Daoy (cell line): ENCODE results near the gene KCNK5. TPM values are rescaled to one million over a fixed set of nuclear protein-coding genes. Genes with fewer than 3 reads are reported as not detected.
A peak's percentile ranks its signal among the peaks of the same experiment; 100 is the strongest.

Source experiments
- DNase-seq: peaks from one replicate; pipeline ENCODE4 v3.0.0-alpha.2; 2015; ENCODE audit warnings: low read depth
- total RNA-seq: library from RNA; depleted of rRNA; stranded (reverse); fragments of >200 nt; shearing (Covaris generic); gene quantifications from 2 replicates; pipeline ENCODE4 v1.2.3, GENCODE V29; 2014

KCNK5 gene
- total RNA-seq, 1 experiment from 2014 or later, result 7.1 TPM

DNA sequence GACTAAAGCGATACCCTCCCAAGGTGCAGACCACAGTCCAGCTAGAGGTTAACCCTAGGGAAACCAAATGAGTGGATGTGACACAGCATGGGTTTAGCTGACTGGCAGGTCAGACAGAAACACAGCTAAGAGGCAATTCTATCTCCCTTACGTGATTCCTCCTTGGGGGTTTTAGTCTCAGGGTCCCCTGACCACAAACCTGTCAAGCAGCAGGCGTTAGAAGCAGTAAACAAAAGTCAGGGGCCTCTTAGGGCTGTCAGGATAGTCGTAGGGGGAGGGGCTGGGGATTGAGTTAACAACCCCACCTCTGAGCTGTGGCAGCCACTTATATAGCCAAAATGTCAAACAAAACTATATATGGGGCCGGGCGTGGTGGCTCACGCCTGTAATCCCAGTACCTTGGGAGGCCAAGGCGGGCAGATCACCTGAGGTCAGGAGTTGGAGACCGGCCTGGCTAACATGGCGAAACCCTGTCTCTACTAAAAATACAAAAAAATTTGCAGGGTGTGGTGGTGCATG lies 13.6 kb downstream of the KCNK5 start:
- DNase-seq, result no peak

DNA sequence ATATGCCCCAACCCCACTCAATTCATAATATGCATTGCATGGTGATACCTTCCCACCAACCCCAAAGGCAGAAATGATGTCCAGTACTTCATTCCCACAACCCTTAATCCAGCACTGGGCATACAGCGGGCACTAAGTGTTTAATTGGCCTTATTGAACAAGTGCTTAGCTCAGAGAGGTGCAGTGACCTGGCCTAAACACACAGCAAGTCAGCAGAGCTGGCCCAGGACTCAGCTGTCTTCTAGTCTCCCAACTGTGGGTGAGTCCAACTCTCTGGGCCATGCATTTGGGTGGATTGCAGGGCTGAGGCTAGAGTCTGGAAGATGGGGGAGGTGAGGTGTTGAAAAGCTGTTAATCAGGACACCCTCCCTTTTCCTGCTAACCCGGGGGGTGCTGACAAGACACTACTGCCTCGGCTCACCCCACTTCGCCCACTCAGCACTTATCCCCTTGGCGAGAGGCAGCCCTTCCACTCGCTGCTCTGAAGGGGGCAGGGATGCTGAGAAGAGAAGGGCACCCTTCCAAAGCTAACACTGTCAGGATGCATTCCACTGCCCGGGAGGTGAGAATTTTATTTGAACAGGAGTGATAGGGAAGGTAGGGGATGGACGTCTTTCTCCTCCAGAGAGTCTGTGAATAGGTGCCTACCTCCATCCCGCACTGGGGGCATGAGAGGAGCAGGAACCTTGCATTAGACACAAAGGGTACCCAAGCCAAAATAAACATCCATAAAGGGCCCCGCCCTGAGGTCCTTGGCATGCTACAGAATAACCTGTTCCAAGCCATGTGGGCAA lies 14.2 kb downstream of the KCNK5 start:
- DNase-seq, result peak; percentile 64

DNA sequence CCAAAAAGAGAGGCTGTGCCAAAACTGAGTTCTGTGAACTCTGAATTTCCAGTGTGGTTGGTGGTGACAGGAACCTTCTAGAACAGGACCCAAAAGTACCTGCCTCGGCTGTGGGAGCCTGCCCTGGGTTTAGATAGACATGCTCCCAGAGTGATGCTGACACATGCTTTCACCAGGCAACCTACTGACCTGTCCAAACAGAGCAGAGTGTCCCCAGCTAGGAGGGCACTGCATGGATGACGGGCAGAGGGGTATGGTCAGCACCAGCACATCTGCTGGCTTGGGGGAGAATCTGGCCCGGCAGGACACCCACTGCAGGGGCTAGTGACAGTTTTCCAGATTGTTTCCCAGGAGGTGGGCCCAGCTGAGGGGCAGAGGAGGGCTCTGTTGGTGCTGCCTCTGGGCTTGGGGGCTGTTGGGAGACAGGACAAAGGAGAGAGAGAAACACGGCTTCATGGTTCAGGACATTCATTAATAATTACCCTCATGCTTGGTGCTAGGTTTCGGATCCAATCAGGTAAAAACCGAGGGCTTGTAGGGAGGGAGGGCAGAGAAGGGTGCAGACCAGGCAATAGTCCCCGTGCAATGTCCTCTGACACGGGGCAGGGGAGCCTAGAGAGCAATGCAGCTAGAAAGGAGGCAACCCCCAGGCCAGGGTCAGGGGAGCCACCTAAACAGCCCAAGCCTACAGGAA lies 15.0 kb downstream of the KCNK5 start:
- no peak for DNase-seq

DNA sequence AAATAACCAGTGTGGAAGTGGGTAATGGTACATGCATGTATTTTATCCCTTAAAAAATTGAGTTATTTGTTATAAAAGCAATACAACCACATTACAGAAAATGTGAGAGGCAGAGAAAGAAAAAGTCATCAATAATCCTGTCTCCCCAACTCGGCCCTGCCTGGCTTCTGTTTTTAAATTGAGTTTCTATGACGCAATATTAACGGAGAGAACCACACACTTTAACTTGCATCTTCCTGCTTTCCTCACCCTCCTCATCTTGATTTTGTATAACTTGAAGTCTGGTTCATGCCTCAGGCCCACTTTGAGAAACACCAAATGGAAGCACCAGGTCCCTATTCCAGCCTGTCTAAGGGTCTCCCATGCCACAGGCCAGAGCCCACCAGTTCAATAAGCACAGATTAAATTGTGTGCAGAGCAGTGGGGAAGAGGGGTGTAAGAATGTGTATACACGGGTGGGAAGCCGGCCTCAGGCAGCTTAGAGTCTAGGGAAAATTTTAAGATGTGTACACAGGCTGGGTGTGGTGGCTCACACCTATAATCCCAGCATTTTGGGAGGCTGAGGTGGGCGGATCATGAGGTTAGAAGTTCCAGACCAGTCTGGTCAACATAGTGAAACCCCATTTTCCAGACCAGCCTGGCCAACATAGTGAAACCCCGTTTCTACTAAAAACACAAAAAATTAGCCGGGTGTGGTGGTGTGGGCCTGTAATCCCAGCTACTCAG lies 15.9 kb downstream of the KCNK5 start:
- no peak for DNase-seq

DNA sequence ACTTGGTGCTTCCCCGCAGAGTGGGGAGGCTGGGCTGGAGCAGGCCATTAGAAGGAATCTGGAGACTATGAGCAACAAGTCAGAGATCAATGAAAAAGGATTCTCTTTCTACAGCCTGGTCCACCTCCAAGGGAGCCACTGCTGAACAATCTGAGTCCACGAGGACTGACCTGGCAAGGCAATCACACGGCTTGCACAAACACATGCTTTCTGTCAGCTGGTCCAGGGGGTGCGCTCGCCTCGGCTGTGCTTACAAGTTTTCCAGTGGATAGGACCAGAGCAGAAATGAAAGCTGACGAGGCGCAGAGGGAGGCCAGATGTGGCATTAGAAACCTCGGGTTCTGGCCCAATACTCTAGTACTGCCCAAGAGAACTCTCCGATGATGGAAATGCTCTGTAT lies 18.1 kb downstream of the KCNK5 start:
- DNase-seq, result no peak

DNA sequence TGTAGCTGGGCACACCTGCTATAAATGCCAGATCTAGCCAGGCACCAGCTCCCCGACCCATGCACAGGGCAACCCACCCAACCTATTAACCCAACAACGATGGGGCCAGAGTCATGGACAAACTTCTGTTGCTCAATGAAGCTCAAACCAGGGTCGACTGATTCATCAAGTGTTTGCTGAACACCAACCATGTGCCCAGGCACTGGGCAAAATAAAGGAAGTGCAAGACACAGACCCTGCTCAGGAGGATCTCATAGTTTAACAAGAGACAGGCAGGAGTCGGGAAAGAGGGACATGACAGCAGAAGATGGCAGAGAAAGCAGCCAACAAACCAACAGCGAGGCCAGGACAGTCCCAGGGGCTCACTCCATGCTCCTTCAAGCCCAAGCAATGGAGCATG lies 18.8 kb downstream of the KCNK5 start:
- DNase-seq, result no peak

DNA sequence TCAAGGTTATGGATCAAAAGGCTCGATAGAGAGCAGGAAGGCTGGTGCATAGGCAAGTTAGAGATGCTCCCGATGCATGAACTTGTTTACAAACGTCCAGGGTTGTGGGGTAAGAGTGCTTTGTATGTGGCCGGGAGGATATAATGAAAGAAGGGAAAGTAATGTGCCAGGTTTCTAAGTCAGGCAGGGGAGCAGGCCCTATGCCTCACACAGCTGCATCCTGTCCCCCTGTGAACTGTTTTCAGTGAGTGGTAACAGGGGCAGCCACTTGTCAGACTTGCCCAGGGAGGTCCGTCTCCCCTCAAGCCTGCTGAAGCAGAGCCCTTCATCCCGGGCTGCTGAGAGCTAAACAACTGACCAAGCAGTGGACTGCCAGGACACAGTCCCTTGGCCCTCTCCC lies 19.4 kb downstream of the KCNK5 start:
- no peak for DNase-seq

DNA sequence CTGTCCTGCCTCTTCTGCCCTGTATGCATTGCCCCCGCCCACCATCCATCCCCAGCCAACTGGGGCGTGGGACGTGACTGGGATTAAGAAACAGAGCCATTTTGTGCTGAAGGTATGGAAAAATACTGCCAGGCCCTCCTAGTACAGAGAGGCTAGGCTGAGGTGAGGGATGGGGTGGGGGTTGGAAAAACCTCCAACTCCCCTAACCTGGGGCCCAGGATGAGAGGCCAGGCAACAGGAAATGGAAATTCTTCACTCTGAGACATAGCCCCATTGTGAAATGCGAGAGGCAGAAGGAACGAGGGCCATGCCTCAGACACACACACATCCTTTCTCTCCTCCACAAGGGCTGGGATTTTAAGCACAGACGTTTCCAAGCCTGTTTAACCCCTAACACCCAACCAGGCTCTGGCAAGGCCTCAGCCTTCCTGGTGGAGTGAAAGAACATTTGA lies 19.9 kb downstream of the KCNK5 start:
- peak; percentile 36 for DNase-seq

DNA sequence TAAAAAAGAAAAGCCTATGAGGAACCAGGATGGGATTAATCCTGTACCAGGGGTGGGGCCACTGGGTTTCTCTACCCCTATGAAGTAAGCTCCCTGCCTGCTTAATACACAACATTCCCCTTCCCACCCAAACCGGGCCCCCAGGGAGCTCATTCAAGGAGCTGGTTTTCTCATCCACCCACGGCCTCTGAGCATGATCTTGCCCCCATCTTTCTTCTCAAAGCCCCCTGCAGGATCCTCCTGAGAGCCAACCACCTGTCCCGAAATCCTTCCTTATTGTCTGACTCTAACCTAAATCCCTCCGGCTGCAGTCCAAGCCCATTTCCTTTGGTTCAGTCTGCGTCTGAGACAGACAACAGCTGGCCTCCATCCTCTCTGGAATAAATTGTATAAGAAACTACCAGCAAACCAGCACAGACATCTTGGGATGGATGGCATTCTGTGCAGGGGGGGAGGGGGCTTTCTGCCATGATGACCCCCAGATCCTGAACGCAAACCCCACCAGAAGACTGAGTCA lies 21.0 kb downstream of the KCNK5 start:
- no peak for DNase-seq

DNA sequence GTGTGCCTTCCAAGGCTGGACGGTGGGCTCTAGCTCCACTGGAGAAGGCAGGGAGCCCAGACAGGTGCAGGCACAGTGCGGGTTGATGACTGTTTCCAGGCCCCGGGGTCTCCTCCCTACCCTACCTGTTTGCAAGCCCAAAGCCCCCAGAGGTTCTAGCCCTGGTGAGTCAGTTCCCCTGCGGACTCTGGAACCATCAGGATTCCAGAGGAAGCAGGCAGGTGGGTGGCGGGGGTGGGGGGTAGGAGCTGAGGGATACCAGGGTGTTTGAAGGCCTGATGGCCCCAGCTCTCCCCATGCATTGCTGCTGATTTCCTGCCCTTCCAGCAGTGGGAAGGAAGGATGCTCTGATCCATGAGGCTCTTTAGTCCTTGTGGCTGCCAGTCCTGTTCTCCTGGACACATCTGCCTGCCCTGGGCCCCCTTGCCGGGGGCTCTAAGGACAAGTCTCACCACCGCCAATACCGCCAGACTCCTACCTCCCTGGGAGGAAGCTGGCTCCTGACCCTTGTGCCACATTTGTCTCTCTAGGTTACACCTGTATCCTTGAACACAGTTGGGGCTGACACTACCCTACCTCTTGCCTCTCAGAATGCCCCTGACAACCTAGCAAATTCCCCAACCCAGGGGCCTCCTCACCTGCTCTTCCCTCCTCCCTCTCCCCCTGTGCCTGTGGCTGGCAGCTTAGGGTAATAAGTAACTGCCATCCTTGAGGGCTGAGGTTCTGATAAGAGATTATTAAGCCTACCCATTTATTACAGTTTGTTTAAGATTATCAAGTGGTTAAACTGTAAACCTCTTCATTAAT lies 21.7 kb downstream of the KCNK5 start:
- DNase-seq, result no peak

DNA sequence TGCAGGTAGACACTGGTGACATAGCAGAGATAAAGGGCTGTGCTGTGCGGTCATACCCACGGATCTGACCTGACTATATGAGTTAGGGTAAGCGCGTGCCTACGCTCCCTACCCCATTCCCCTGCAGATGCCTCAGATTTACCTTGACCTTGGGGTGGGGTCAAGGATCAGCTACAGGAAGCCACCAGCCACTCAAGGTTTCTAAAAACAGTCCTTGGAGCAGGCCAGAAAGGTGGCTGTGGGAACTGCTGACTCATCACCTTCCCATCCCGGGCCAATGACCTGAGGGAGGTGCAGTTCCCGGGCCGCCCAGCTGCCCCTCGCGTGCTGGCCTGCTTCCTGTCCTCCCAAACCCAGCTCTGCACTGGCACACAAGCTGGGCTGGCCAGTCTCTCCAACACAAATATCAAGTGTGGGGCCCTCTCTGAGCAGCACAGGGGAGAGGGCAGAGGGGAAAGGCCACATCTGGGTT lies 23.0 kb downstream of the KCNK5 start:
- DNase-seq, result peak; percentile 24

DNA sequence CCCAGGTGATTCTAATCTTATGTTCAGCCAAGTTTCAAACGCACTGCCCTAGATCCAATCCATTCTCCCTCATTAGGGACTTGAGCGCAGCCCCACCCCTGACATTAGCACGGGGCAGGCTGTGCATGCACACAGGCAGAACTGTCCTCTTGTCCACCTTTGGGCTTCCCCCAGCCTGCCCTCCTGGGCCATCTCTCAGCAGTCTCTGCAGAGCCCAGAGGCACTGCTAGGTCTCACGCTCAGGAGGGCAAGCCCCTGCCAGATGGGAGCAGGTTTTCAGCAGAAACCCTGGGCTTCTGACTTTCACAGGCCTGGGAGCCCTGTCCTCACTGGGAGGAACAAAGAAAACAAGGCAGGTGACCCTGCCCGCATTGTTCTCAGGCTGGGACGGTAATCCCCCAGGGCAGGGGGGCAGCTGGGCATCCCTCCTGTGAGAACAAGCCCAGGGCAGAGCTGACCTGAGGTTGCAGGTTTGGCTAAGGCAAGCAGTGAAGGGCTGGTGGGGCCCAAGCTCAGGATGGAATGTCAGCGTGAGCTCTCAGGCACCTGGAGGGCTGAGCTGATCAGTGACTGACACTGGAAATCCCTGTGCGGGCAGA lies 24.5 kb downstream of the KCNK5 start:
- DNase-seq, result no peak

DNA sequence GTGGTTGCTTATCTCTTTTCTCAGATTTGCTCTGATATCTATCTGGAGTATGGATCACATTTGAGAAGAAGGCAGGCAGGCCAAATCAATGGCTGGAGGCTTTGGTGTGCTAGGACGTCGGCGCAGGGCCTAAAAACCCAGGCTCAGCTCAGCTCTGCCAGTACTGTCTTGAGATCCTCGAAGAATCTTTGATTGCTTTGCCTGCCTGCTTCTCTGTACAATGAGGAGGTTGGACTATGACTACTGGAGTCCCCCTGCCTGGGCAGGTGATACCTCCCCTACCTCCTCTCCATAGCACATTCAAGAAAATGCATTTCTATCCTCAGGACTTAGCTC lies 25.1 kb downstream of the KCNK5 start:
- no peak for DNase-seq

DNA sequence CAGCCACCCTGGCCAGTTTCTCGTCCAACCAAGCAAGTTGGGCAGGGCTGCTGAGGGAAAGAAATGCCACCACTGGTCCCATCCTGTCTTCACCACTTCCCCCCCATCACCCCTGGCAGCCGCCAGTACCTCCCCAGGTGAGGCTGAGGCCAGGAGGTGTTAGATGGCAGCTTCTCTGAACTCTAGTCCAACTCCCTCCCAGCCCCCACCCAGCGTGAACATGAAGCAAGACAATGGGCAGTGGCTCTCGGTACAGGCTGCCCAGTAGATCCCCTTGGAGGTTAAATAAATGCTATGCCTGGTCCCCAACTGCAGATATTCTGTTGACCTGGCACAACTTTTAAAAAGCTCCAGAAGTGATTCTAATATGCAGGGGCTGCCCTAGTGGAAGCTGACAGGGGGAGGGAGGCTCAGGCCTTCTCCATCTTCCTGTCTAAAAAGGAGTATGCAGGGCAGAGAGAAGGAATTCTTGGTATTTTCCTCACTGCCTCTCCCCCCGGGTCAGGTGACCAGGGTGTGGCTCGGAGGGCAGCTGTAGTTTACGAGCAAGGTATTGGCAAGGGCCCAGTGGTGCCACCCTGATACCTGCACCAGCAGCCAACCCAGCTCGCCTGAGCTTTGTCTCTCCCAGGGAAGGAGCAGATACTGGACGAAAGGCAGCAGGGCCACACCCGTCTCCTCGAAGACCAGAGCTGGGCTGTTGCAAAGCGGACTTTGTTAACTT lies 25.7 kb downstream of the KCNK5 start:
- peak; percentile 29 for DNase-seq

DNA sequence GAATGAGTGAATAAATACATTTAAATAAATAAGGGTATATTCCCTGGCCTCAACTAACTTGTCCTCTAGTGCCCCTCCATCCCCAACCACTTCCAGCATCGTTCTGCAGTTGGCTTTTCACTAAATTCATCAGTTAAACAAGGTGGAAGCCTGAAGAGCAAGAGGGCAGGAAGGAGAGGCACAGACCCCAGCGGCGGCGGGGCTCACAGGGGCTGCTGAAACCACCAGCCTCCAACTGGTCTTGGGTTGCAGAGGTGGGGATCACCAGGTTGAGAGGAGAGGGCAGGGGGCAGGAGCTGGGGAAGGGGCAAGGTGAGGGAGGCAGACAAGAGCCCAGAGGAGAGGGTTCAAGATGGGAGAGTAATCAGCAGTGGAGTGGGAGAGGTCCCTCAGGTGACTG lies 27.1 kb downstream of the KCNK5 start:
- no peak for DNase-seq

DNA sequence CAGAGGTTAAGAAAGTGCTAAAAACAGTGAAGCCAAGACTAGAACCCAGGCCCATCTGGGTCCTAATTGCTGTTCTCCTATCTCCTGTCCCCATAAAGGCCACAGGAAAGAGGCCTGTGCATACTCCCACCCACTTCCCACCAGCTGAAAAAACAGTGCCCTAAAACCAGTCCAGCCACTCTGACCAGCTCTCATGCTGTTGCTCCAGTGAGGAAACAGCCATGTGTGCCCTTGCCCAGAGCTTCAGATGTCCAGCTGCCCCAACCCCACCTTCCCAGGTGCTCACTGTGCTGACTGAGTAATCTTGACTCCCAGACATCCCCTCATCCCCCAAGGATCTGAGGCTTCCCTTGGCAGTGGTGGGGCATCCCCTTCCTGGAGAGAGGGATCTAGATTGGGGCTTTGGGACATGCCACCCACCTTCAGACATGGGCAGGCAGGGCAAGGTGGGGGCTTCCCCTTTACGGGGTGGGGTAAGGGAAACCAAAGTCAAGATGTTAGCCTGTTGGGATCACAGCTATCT lies 28.7 kb downstream of the KCNK5 start:
- no peak for DNase-seq

DNA sequence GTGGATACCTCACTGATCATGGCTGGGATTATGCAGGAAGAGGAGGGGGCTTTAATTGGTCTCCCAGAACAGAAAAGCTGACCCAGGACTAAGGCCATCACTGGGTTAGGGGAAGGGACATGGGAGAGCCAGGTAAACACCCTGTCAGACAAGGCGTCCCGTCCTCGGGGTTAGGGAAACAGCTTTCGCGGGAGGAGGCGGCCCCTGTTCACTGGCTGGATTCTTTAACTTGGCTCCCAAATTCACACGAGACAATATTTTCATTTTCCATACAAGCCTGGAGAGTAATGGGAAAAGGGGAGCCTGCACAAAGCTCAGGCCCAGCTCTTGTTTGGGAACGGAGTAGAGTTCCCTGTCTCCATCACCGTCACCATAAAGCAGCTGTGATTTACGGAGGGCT lies 29.3 kb downstream of the KCNK5 start:
- DNase-seq, result no peak

DNA sequence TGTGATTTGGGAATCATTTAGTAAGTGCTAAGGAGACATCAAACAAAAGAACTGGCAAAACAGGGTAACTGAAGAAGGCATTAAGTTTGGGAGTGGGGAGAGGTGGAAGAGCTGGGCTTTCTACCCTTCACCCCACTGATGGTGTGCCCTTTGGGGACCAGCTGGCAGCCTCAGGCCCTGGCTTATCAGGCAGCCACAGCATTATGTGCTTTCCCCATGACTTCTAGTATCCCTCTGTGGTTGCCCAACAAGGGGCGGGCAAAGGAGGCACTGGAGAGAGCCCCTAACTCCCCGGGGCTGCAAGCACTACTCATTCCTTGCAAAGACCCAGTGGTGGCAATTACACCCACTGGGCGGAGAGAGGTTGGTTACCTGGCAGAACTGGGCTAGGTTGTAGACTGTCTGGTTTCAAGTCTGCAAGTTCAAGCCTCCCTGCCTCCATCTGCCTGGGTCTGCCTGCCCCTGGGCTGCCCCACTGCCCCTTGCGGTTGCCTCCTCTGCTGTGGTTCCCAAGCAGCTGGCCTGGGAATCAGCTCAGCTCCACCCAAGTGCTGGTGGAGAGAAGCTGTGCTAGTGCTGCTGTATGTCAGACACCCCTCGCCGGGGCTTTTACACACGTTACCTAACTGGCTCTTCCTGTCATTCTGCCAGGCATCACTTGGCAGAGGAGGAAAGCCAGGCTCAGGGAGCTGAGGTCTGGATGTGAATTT lies 29.9 kb downstream of the KCNK5 start:
- DNase-seq, result no peak

DNA sequence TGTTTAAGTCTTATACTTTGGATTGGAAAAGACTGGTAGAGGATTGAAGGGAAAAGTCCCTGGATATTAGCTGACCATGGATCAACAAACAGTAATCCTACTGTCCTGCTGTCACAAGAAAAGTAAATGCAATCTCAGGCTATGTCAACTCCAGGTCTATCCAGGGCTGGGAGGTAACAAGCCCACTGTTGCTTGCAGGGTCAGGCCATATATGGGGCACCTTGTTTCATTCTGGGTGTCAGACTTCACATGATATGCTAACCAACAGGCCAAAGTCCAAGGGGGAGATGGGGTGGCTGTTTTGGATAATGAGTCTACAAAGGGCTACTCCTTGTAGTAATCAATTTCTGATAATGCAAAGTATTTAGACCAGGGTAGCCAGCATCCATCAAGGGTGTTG lies 30.7 kb downstream of the KCNK5 start:
- no peak for DNase-seq
